HG02970 (cell line): ENCODE measurements around the gene FAM107B.
"Not testable (repeated sequence)": the region's sequence is repeated elsewhere in the genome, so short reads cannot be mapped to it uniquely, and the experiment has no call there.

Experiments used
- ATAC-seq: cut with Tn5 transposase; IDR thresholded peaks from one replicate; pipeline ENCODE4 v1.9.1; 2021; ENCODE audit warnings: mild to moderate bottlenecking, moderate library complexity, moderate number of reproducible peaks; ENCODE audit not compliant: unreplicated experiment, low FRiP score

Gene FAM107B

DNA sequence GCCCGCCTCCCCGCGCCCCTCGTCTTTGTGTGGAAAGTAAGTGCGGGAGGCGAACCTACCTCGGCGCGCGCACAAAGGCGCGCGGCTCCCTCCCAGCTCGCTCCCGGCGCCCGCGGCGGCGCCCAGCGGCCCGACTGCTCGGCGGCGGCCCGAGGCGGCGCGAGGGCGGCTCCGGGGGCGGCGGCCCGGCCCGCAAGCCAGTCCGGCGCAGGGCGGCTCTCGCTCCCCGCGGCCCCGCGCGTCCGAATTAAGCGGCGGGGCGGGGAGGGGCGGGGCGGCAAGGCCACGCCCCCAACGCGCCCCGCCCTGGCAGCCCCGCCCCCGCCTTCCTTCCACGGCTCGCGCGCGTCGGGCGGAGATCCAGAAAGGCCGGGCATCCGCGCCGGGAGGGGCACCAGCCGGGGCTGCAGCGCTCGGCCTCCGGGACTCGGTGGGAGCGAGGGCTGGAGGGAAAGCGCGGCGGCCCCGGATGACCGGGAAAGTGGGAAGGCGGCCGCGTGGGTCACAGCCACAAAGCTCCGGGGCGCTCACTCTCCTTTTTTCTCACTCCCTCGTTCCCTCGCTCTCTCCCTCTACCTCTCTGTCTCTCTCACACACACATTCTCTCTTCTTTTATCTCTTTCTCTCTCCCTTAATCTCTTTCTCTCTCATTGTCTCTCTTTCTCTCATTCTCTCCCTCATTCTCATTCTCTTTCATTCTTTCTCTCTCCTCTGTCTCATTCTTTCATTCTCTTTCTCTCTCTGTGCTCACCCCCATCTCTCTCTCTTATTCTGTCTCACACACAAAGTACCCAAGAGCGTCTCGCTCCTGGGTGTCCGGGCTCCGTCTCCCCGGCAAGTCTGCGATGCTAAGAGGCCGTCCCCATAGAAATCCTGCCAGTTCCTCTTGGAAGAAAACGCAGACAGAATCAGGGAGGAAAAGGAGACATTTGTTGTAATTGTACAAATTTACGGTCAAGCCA lies 170.2 kb downstream of the FAM107B start:
- ATAC-seq = peak; percentile 52

DNA sequence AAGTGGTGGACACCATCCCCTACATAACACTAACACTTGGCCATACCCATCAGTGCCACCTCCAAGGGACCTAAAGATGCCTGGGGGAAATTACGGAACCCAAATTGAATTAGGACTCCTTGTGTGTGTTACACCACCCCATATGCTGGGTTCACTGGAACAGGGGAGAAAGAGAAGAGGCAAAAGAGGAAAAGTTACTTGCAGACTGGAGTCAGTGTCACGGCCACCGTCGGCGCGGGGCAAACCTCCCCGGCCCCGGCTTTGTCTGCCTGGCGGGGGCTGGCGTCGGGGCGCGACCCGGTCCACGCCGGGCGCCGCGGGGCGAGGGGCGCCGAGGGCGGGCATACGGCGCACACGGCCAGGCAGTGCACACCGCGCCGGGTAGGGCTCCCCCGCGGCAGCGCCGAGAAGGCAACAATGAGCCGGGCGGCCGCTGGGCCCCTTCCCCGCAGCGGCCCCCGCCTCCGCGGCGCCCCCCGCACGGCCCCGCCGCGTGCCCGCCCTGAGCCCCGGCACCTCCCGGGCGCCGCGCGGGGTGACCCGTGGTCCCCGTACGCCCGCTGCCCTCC lies 171.1 kb downstream of the FAM107B start:
- peak; percentile 21 for ATAC-seq

DNA sequence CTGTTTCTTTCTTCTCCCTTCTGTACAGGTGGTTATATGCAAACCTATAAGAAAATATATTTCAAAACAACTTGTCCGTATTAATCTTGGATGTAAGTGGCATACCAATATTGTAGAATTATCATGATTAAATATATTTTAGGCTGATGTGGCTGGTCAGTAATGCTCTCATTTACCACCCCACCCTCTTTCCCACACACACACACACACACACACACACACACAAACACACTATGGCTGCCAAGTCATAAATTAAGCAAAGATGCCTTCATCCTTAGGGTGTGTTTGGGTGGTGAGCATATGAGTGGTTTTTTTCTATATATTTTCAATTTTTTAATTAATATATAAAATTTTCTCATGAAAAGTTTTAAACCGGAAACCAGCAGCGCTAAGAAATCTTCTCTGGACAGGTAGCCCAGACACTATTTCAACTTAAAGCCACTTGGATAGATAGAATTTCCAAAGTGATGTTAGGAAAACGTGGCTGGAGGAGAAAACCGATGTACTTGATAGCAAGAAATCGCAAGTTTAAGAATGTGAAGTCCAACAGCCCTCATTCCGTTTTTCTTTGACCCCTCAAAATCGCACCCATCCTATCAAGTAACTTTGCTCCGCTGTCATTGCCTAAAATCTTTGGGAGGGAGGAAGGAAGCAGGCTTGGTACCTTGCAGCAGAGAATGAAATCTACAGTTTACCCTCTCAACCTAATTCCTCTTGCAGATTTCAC lies 171.7 kb downstream of the FAM107B start:
- no peak for ATAC-seq

DNA sequence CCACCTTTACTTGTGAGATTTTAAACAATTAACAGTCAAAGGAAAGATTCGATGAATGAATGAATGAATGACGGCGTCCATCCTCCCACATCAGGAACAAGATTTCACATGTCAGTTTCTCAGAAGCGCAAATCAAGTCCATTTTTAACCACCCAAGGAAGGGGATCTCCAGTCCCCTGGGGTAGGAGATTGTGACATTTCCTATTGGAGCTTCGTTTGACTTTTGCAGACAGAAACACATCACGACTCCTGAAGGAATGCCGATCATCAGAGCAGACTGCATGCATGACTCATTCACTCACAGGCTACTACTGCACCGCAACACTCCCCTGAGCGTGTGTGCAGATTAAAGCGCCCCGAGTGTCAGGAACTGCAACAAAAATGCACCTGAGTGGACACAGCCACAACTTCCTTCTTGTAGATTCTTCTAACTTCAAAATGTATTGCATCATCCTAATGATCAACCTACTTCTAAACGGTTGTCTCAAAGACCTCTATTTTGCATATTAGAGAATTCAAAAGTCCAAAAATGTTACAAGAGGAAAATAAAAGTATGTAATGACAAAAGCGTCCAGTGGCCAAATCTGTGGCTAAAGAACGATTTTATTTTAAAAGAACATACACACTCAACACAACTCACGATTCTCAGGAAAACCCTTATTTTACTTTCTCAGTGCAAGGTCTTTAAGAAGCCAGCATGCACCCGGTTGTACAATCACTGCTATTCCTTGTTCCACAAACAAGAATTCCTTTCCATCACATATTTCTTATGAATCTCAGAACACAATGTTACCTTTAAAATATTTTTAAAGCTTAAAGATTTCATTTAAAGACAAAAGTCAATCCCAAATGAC lies 172.6 kb downstream of the FAM107B start:
- no peak for ATAC-seq

DNA sequence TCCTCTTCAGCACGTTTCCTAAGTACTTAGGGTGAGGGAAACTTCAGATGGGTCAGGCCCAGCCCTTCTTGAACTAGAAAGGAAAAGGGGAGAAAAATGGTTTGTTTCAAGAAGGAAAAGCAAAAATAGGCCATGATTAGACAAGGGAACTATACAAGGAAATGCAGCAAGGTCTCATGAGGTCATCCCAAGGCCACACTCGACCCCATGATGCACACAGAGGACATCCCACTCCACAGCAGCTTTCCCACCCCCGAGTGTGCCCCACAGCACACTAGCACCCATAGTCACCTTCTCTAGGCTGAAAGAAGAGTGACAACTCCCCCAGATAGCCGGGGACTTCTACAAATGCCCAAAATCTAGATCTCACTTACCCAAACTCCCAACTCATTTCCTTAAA lies 173.4 kb downstream of the FAM107B start:
- no peak for ATAC-seq

DNA sequence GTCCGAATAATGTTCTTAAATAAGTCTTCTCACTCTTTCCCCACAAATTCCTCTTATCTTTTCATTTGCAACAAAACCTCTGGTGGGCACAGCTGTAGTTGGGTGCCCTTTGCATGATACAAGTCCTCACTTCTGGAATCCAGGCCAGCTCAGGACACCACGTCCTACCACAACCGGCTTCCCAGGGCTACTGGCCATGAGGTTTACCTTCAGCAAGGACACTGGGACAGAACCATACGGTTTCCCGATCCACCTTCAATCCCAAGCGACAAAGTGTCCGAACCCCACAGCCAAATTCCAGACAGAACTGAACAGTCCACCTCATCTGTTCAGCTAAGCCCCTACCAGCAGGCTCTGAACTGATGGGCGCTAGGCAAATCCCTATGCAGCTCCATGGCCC lies 174.6 kb downstream of the FAM107B start:
- no peak for ATAC-seq

DNA sequence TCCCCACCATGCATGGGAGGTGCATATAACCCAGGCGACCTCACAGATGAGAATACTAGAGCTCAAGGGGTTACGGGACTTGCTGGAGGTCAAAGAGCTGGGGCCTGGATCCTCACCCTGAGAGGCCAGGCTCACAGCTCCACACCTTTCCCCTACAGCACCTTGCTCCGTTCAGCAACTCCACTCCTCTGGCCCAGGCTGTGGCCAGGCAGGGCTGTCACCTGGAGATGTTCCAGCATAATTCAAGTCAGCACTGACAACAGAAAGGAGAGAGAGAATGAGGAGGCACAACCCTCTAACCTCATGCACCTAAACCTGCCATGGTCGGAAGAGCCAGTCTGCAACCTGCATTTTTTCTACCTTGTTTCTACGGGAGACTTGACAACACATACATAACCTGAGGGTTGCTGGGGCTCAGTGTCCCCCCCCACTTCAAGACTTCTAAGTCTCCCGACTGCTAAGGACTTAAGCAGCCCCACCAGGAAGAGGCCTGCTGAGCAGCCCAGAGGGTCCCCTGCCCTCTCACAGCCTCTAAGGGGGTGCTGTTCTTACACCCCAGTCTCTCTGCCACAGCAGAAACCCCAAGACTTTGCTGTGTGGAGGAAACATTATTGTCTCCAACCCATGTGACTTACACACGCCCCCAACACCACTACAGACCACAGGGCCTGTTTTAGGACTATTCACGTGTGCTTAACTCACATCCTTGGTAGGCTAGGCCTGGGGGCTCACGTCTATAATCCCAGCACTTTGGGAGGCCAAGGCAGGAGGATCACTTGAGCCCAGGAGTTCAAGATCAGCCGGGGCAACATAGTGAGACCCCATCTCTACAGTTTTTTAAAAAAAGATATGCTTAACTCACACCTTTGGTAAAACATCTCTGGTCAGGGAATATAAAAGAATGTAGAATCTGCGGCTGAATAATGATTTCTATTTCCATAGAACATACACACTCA lies 175.6 kb downstream of the FAM107B start:
- ATAC-seq = no peak

DNA sequence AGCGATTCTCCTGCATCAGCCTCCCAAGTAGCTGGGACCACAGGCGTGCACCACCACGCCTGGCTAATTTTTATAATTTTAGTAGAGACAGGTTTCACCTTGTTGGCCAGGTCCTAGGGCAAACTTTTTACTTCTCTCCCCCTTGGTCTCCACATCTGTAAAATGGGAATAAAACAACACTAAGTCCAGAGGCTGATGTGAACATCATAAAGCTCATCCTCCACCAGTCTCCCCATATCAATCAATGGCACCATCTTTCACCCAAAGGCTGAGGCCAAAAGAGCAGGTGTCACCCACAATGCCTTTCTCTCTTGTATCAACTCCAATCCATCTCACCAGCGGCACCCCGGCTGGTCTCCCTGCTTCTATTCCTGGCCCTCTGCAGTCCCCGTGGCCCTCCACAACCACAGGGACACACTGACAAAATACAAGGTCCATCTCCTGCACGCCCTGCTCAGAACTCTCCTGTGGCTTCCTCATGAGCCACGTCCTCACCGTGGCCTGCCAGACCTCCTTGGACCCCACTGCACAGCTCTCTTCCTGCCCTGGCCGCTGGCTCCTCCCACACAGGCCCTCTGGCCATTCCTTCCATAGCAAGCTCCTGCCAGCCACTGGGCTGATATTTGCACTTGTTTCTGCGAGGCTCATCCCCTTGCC lies 179.0 kb downstream of the FAM107B start:
- no peak for ATAC-seq

DNA sequence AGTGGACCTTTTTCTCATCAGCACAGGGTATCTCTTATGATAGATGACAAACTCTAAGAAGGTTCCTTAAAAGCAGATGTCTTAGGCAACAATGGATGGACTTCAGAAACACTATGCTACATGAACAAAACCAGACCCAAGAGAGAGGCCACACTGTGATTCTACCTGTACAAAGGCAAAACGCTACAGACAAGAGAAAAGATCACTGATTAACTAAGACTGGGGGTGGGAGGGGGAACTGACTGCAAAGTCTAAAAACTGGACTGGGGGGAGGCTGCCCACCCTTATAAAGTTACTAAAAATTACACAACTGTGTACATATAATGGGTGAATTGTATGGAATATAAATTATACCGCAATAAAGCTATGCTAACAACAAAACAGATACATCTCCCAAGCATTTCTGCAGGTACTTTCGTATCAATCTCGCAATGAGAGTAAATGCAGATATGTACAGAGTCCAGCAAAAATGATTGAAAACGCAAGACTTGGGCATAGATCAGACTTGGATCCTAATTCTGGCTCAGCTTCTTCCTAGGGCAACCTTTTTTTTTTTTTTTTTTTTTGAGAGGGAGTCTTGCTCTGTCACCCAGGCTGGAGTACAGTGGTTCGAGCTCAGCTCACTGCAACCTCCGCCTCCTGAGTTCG lies 179.7 kb downstream of the FAM107B start:
- ATAC-seq = no peak

DNA sequence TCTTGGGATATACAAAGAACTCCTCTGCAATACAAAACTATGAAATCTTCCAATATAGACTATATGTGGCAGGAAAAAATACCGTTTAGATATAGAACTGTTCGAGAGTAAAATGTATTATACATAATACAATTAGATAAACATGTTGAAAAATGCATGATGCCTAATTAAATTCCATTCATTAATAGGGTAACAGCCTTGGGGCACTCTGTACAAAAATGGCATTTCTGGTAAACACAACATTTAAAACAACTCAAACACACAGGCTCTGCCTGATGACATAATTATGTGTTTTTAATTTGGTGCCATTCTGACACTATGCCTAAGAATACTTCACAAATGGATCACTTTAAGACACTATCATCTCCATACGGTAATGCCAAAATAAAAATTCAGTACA lies 180.9 kb downstream of the FAM107B start:
- no peak for ATAC-seq

DNA sequence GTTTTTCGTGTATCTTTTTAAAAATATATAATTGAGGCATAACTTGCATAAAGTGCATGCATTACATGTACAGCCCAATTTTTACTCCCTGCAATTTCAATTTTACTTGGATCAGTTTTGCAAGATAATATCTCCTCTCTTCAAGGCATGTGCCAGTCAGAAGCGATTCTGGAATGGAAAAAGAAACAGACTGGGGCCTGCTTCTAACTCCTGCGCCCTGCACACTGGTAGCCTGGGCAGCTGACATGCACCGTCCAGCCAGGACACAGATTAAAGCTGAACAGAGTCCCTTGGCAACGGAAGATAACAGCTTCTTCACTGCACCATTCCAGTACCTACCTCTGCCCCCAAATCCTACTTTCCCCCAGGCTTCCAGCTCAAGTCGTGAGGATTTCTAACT lies 182.1 kb downstream of the FAM107B start:
- no peak for ATAC-seq

DNA sequence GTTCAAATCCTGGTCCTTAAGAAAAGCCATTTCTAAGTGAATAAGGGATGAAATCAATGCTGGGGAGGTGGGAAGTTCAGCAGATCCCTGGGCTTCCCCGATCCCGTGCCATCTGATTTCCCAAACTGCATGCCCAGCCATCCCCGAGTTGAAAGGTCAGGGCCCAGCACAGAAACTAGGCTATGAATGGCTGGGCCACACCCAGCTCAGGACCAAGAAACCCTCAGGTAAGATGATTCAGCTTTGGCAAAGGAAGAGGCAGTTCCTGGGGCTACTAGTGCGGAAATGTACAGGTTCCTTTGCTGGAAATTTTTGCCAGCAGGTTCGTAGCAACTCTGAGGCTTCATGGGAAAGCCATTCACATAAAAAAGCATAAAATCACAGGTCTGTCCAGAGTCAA lies 182.7 kb downstream of the FAM107B start:
- no peak for ATAC-seq

DNA sequence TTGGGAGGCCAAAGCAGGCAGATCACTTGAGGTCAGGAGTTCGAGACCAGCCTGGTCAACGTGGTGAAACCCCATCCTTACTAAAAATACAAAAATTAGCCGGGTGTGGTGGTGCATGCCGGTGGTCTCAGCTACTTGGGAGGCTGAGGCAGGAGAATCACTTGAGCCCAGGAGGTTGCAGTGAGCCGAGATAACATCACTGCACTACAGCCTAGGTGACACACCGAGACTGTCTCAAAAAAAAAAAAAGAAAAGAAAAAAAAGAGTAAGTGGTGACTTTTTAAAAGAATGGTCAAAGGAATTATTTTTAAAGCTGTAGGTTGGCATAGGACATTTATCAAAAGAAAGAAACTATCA lies 185.8 kb downstream of the FAM107B start:
- not testable (repeated sequence) for ATAC-seq

DNA sequence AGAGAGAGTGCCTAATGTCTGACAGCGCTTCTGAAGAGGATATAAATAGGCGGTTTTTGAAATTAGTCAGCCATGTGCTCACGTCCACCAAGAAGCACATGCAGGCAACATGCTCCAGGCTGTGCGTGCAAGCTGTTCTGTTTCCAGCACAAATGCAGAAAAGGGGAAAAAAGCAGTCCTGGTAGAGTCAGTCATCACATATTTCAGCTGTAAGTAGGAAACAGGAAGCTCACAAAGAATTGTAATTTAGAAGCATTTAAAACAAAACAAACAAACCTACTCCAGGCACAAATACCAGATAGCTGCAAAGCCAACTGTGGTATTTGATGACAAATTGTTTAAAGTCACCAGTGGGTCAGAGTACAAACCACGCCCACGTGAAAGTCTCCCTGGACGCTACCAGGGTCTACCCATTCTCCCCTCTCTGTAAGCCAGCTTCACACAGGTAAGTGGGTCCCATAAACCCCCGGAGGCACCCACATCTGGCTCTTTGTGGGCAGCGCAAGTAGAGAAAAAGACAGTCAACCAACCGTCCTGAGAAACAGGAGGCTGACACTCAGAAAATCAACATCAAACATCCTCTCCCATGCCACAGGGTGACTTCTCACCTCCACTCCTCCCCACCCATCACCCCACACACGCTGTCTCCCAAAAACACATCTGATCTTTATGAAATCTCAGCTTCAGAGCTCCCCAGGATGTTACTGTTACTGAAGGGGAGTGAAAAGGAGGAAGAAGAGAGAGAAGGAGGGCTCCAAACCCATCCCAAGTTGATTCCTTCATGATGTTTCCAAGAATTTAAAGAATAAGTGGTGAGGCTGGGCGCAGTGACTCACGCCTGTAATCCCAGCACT lies 186.4 kb downstream of the FAM107B start:
- ATAC-seq = no peak

DNA sequence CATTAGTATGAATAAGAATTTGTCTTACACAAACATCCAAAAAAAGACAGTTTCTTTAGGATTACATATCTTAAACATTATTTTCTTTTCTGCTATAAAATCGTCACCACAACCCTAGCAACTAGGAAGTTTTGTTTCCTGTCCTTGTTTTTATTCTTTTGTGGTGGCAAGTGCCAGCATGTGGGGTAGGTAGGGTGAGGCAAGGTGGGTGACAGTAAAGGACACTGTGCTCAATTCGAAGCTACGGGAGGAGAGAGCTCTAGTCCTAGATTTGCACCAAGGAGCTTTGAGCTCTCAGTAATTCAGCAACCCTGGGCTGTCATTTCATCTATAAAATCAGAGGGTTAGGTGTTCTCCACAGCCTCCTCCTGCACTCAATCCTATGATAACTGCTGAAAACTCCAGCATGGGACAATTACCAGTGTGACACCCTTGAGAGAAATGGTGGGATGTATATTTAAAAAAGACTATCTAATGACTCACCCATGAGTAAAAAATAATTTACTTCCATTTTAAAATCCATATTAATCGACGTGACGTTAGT lies 187.1 kb downstream of the FAM107B start:
- no peak for ATAC-seq

DNA sequence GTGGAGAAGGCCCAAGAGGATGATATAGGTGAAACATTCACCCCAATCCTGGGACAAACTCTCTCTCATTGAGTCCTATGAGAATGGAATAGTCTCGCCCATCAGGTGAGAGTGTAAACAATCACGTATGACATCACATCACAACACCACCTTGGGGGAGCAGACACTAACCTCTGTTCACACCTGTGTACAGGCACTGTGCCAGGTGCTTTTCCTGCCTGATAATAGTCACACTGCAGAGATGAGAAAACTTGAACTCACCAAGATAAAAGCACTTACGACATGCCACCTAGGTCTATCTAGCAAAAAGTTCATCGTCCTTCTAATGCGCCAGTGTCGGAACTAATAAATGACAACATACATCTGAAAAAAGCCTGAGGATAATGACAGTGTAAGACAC lies 187.8 kb downstream of the FAM107B start:
- no peak for ATAC-seq
